RWPE1 (cell line): ENCODE measurements around the gene ST7.
"Not testable (repeated sequence)": the region's sequence is repeated elsewhere in the genome, so short reads cannot be mapped to it uniquely, and the experiment has no call there.

ENCODE experiments used
- CTCF ChIA-PET: fragments of 350-600 bp; sonication (Branson Sonifier 250); formaldehyde crosslinking; extraction: SDS; loops from one replicate; lab custom pipeline; 2021; lab: Yijun Ruan, JAX
- POLR2A ChIA-PET: fragments of 400-600 bp; formaldehyde crosslinking; extraction: SDS; loops from one replicate; lab custom pipeline; 2020; ENCODE audit warnings: antibody characterized with exemption; ENCODE audit not compliant: low non-redundant PET; lab: Yijun Ruan, JAX
- DNase-seq: peaks from one replicate; pipeline ENCODE4 v3.0.0; 2012; ENCODE audit warnings: low spot score
- H3K27ac ChIP-seq: fragments of 450-650 bp; 2 replicates; pipeline ENCODE4 v1.5.1; 2017
- CTCF ChIP-seq: fragments of 450-650 bp; conservative IDR thresholded peaks from 2 replicates; pipeline ENCODE4 v1.5.1; 2017; ENCODE audit warnings: low read depth, mild to moderate bottlenecking

The ST7 gene

DNA sequence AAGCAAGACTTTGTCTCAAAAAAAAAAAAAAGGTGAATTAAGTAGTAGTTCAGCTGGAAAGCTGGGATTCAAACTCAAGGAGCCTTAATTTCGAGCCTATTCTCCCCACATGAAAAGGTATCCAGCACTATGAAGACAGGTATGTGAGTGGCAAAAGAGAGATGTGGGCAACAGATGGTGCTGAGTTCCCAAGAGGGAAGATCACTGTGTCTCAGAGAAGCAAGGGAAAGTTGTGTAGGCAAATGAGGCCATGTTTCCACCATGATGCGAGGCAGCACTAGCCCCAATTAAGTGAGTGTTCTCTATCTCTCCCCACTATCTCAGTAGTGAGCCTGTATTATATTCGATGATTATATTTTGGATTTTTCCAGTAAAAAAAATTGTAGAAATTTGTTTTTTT, 19.8 kb upstream of the ST7 start:
- CTCF ChIA-PET = interaction anchor here (0.6 kb wide), 2 partner anchors 39 to 43 kb away, joined by 3 read pairs; no protein-coding TSS in a partner anchor
- DNase-seq = no peak
- no peak overlapping the region for H3K27ac ChIP-seq
- POLR2A ChIA-PET = no interaction called here
- TF ChIP-seq CTCF = no peak

DNA sequence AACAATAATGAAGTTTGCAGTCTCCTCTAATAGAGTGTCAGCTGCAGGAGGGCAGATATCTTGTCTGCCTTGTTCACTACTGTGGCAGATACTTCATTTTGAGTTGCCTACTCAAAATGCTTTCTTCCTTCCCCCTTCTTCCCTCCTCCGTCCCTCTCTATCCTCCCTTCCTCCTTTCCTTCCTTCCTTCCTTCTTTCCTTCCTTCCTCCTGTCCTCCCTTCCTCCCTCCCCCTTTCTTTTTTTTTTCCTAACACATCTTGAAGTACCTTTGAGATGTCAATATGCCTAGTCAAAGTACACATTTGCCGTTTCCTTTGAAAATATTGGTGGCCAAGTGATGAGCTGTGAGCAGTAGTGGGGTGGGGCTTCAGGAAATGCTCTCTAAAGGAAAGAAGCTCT, 18.7 kb upstream of the ST7 start:
- no peak overlapping the region for H3K27ac ChIP-seq
- DNase-seq = no peak
- ChIA-PET CTCF (no interaction called here), POLR2A (no interaction called here)
- TF ChIP-seq CTCF = no peak

- POLR2A ChIA-PET = not testable (repeated sequence)
Observed at GRCh38 chr7:116936844-116937243, 16.5 kb upstream of the ST7 start.

DNA sequence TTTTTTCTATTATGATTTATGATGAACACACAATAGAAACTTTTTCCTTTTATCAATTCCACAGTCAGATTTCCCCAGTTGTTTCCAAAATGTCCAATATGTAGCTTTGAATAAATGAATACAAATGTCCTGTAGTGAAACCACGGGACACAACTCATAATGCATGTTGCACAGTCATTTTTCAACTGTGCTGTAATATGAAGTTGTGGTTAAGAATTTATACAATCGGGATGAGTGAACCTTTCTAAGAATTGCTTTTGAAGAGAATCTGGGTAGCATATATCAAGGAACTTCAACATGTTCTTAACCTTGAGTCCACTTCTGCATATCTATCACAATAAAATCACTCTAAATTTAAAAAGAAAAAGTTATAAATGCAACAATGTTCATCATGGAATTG, 14.6 kb upstream of the ST7 start:
- no peak for TF ChIP-seq CTCF
- POLR2A ChIA-PET = no interaction called here
- no peak for DNase-seq
- CTCF ChIA-PET = no interaction called here
- no peak overlapping the region for H3K27ac ChIP-seq

More at GRCh38 chr7:116936844-116937243, 16.5 kb upstream of the ST7 start:
- CTCF ChIA-PET = interaction anchor here (0.6 kb wide), 2 partner anchors 131 to 338 kb away, joined by 3 read pairs; no protein-coding TSS in a partner anchor
- not testable (repeated sequence) for H3K27ac ChIP-seq, DNase-seq

DNA sequence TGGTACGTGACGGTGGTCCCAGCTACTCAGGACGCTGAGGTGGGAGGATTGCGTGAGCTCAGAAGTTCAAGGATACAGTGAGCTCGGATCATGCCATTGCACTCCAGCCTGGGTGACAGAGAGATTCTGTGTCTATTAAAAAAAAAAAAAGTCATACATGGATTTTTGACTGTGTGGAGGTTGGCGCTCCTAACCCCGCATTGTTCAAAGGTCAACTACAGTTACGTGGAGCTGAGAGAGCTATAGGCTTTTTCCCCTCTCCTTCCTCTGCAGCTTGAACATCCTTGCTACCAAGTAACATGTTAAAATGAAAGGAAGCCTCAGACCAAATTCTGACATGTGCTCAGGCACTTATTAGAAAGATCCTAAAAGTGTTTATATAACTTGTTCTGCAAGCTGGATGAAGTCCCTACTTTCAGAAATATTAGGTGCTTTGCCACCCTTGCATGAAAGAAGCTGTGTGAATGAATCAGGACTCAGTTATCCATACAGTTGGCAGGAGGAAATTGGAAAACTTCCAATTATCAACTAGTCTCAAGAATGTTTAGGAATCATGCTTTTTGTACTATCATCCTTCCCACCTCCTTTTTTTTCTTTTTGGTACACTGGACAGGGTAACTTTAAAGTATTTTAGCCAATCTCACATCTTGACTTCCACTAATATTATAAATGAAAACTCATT, 12.5 kb upstream of the ST7 start:
- no peak overlapping the region for H3K27ac ChIP-seq
- ChIA-PET POLR2A (no interaction called here), CTCF (interaction anchor here (0.5 to 1.1 kb wide), 4 partner anchors 10 to 1172 kb away, joined by 3 to 4 read pairs (median 3); no protein-coding TSS in a partner anchor)
- no peak for DNase-seq
- no peak for TF ChIP-seq CTCF

DNA sequence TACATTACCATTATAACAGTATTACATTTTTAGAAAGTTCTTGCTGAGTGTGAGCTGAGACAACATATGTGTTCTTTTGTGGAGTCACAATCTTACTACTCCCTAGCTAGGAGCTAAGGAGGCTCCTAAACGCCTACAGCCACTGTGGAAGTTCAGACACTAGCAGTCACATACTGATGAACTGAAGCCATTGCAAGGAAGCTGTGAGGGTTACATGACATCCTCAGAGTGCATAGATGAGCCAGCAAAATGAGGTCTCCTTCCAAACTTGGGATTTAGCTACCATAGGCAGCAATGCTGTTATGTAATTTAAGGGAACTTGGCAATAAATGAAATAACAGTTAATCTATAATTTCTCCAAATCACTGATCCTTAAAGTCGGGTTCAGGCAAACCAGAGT, 10.8 kb upstream of the ST7 start:
- DNase-seq = no peak
- POLR2A ChIA-PET = no interaction called here
- CTCF ChIA-PET = no interaction called here
- no peak for TF ChIP-seq CTCF
- no peak overlapping the region for H3K27ac ChIP-seq

DNA sequence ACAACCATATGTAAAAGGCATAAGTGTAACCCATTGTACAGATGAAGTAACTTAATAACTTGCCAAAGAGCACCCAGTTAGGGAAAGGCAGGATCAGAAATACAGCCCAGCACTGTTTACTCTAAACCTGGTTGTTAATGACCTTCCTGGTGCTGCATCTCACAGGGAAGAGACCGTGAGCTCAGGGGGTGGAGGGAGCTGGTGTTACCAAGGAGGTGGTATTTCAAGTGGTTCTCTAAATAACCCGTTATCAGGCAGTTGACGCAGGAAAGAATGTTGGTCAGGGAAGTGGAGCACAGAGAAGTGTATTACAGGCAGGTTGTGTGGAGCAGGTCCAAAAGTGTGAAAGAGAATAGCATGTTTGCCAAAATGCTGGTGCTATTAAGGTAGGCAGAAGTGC, 4.4 kb upstream of the ST7 start:
- CTCF ChIA-PET = no interaction called here
- H3K27ac ChIP-seq = no peak overlapping the region
- POLR2A ChIA-PET = no interaction called here
- TF ChIP-seq CTCF = no peak
- no peak for DNase-seq
